C4-2B (cell line): ENCODE data around the gene SPSB1.

ENCODE experiments used
- ZFX ChIP-seq: fragments of 450-650 bp; IDR thresholded peaks from 2 replicates; pipeline ENCODE4 v1.6.1; 2017
- TF ChIP-seq, protein P1 (sequence below): fragments of 450-650 bp; conservative IDR thresholded peaks from 2 replicates; pipeline ENCODE4 v1.5.1; 2017; ENCODE audit warnings: mild to moderate bottlenecking

DNA sequence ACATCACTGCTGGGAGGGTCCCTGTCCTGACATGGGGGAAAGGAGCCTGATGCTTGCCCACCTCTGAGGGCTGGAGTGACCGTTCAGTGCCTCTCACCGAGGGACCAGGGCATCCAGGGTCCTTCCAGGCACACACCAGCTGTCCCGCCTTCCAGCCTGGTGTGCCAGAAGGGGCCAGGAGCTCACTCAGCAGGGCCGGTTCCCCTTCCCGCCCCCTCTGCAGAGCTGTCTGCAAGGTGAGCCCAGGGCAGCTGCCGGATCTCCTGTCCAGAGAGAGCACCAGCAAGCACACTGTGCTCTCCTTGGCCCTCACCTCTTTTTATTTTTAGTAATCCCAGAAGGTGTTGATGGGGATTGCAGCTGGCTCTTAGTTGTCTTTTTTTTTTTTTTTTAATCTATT is 41.2 kb upstream of the SPSB1 start:
- TF ChIP-seq, protein P1, sequence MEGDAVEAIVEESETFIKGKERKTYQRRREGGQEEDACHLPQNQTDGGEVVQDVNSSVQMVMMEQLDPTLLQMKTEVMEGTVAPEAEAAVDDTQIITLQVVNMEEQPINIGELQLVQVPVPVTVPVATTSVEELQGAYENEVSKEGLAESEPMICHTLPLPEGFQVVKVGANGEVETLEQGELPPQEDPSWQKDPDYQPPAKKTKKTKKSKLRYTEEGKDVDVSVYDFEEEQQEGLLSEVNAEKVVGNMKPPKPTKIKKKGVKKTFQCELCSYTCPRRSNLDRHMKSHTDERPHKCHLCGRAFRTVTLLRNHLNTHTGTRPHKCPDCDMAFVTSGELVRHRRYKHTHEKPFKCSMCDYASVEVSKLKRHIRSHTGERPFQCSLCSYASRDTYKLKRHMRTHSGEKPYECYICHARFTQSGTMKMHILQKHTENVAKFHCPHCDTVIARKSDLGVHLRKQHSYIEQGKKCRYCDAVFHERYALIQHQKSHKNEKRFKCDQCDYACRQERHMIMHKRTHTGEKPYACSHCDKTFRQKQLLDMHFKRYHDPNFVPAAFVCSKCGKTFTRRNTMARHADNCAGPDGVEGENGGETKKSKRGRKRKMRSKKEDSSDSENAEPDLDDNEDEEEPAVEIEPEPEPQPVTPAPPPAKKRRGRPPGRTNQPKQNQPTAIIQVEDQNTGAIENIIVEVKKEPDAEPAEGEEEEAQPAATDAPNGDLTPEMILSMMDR: no peak
- TF ChIP-seq ZFX: no peak
